Epithelial cell of esophagus (primary cell): ENCODE measurements around the gene ATP8B3.

Experiments used
- DNase-seq: peaks from one replicate; pipeline ENCODE4 v3.0.0; 2010; ENCODE audit warnings: low read depth
- H3K4me3 ChIP-seq: 2 replicates; pipeline ENCODE4 v1.5.1; 2011; ENCODE audit warnings: mild to moderate bottlenecking, low read length, control low read depth
- CTCF ChIP-seq: IDR thresholded peaks from 2 replicates; pipeline ENCODE4 v1.5.1; 2011; ENCODE audit warnings: low read depth, mild to moderate bottlenecking, low read length, control low read depth, inconsistent platforms; ENCODE audit not compliant: insufficient read depth; ENCODE audit errors: missing control alignments

ATP8B3 gene

GRCh38 chr19:1787116-1787515, 25.0 kb downstream of the ATP8B3 start:
- DNase-seq = no peak
- H3K4me3 ChIP-seq = no peak overlapping the region
- no peak for TF ChIP-seq CTCF

DNA sequence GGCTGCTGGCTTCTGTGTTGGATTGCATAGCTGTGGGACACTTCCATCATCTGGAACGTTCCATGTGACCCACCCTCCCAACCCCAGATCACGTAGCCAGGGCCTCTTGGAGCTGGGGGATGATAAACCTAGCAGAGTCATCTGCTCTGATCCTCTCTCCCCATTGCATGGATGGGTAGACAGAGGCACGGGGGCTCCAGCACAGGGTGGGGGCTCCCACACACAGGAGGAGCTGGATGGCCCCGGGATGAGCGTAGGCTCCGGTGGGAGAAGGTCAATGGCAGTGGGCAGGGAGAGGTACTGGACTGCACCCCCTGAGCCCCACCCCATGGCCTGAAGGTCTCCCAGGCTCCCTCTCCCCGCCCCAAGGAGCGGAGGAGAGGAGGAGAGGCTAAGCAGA, 25.4 kb downstream of the ATP8B3 start:
- no peak for DNase-seq
- no peak overlapping the region for H3K4me3 ChIP-seq
- TF ChIP-seq CTCF = no peak

- TF ChIP-seq CTCF = no peak
- no peak overlapping the region for H3K4me3 ChIP-seq
- no peak for DNase-seq
Observed at GRCh38 chr19:1785310-1785709, 26.8 kb downstream of the ATP8B3 start.

DNA sequence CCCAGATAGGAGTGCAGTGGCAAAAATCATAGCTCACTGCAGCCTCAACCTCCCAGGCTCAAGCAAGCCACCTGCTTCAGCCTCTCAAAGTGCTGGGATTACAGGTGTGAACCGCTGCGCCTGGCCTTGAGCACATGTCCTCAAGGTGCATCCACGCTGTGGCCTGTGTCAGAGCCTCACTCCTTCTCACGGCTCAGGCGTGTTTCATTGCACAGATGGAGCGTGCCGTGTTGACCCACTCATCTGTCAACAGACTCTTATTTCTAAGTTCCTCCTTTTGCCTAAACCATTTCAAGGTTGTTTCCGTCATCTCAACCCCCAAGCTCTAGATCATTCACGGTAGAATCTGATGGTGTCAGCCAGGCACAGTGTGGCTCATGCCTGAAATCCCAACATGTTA, 28.2 kb downstream of the ATP8B3 start:
- DNase-seq = no peak
- no peak for TF ChIP-seq CTCF
- no peak overlapping the region for H3K4me3 ChIP-seq

- H3K4me3 ChIP-seq = no peak overlapping the region
- no peak for DNase-seq
- TF ChIP-seq CTCF = no peak
Observed at GRCh38 chr19:1783354-1783753, 28.7 kb downstream of the ATP8B3 start.

DNA sequence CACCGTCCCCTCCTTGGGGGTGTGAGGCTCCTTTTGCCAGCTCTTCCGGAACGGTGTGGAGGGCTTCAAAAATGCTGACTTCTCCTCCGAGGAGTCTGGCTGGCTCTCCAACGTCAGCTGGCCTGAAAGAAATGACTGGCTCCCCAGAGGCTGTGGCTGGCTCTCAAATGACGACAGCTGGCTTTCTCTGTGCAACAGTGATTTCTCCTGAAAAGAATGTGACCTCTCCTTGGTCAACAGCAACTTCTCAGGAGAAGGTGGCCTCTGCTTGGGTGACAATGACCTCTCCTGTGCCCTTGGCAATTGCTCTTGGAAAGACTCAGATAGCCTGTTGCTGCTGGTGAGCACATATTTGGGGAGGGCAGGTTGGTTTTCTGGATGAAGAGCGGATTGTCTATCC, 29.6 kb downstream of the ATP8B3 start:
- no peak overlapping the region for H3K4me3 ChIP-seq
- DNase-seq = no peak
- TF ChIP-seq CTCF = no peak

GRCh38 chr19:1780272-1780958, 31.7 kb downstream of the ATP8B3 start:
- no peak for DNase-seq
- no peak overlapping the region for H3K4me3 ChIP-seq
- TF ChIP-seq CTCF = peak; percentile 10
